HCT116 (cell line): Measurements from ENCODE around the gene GCAT.

ENCODE experiments used
- CEBPB ChIP-seq: IDR thresholded peaks from 2 replicates; pipeline ENCODE4 v1.6.1; 2012; ENCODE audit warnings: low read depth
- EZH2 ChIP-seq: fragments of 200-600 bp; sonication (generic); IDR thresholded peaks from 2 replicates; pipeline ENCODE4 v1.6.1; 2017; ENCODE audit warnings: antibody characterized with exemption, mixed run types
- TCF7L2 ChIP-seq: IDR thresholded peaks from 2 replicates; pipeline ENCODE4 v1.7.0; 2011; ENCODE audit warnings: borderline replicate concordance, inconsistent platforms; ENCODE audit not compliant: insufficient read depth, insufficient read length; ENCODE audit errors: extremely low read depth

DNA sequence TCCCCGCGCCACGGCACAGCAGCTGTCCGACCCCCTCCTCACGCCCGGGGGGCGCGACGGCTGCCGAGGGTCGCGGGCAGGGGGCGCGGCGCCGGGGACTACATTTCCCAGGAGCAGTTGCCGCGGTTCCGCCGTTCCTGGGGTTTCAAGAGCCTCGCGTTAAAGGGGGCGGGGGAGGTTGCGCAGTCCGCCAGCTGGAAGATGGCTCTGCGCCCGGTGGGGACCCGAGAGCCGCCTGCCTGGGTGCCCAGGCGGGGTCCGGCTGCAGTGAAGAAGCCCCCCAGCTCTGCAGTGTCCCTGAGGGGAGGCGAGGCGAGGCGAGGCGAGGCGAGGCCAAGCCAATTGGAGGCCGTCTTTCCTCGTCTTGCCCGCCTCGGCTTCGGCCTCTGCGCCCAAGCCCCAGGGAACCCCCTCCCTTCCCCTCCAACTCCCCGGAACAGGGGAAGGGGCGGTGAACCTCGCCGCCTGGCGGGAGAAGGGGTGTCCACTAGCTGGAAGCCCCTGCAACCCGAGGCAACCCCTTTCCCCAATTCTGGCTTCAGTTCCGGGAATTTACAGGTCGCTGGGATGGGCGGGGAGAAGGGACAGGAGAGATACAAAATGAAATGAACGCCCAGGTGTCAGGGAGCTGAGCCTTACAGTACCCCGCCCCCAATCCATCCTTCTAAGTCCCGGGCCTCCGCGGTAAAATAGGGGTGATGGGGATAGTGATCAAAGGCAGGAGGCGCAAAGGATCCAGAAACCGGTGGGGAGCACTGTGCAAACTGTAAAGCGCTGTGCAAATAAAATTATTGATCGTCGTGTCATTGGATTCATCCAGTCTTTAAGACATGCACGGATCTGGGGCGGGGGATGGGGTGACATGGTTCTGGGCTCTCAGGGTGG lies 5.2 kb upstream of the GCAT start:
- TF ChIP-seq CEBPB (no peak), EZH2 (no peak), TCF7L2 (no peak)
